ENCODE data around the gene ARID3B.

DNA sequence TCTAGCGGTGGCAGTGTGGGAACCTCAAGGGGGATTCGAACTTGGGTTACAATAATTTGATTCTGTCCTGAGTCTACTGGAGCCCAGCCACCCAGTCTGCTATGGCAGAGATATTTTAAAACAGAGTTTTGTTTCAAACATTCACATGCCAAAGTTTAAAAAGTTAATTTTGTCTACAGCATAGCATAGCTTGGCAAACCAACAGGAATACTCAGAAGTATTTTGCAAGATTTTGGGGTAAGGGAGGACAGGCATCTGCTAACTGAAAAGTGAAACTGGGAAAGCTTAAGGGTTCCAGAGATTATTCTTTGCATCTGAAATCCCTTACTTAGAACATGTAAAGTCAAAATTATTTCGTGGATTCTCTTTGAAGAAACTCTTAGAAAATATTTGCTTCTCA, 6.6 kb downstream of the ARID3B start:
- TF ChIP-seq, protein P1, sequence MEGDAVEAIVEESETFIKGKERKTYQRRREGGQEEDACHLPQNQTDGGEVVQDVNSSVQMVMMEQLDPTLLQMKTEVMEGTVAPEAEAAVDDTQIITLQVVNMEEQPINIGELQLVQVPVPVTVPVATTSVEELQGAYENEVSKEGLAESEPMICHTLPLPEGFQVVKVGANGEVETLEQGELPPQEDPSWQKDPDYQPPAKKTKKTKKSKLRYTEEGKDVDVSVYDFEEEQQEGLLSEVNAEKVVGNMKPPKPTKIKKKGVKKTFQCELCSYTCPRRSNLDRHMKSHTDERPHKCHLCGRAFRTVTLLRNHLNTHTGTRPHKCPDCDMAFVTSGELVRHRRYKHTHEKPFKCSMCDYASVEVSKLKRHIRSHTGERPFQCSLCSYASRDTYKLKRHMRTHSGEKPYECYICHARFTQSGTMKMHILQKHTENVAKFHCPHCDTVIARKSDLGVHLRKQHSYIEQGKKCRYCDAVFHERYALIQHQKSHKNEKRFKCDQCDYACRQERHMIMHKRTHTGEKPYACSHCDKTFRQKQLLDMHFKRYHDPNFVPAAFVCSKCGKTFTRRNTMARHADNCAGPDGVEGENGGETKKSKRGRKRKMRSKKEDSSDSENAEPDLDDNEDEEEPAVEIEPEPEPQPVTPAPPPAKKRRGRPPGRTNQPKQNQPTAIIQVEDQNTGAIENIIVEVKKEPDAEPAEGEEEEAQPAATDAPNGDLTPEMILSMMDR (IDR thresholded peaks at IDR 0.05): no peak
- TF ChIP-seq EP300 (IDR thresholded peaks at IDR 0.05) (no peak), POLR2A (IDR thresholded peaks at IDR 0.05) (no peak)
